NB4 (cell line): ENCODE measurements around the gene TDG.

Source experiments
- CTCF ChIP-seq: IDR thresholded peaks from one replicate; pipeline ENCODE4 v1.5.1; 2012; ENCODE audit warnings: low read depth, low read length
- MAX ChIP-seq: IDR thresholded peaks from 2 replicates; pipeline ENCODE4 v1.6.1; 2011; ENCODE audit warnings: low read depth, low read length

- TF ChIP-seq CTCF = no peak
- TF ChIP-seq MAX = peak; percentile 99
Observed at GRCh38 chr12:103965590-103966504, at the start of gene TDG.
